H9 (cell line): ENCODE data around the gene KRT81. TPM values are rescaled to one million over a fixed set of nuclear protein-coding genes. Genes with fewer than 3 reads are reported as not detected.

Experiments used
- DNase-seq: peaks from one replicate; pipeline ENCODE4 v3.0.0-alpha.2; 2017
- H2AFZ ChIP-seq: one replicate; pipeline ENCODE4 v1.6.1; 2013; ENCODE audit warnings: mild to moderate bottlenecking, low read length, control low read depth, moderate library complexity
- H2AK5ac ChIP-seq: 2 replicates; pipeline ENCODE4 v1.6.1; 2013; ENCODE audit warnings: low read length, control low read depth, mixed read lengths; ENCODE audit not compliant: insufficient read length
- H2BK120ac ChIP-seq: one replicate; pipeline ENCODE4 v1.6.1; 2013; ENCODE audit warnings: low read depth, mild to moderate bottlenecking, low read length, control low read depth, inconsistent platforms; ENCODE audit not compliant: poor library complexity, severe bottlenecking
- H2BK12ac ChIP-seq: 2 replicates; pipeline ENCODE4 v1.6.1; 2013; ENCODE audit warnings: low read length, control low read depth, mixed read lengths, low read depth; ENCODE audit not compliant: insufficient read length
- H2BK15ac ChIP-seq: 2 replicates; pipeline ENCODE4 v1.6.1; 2013; ENCODE audit warnings: low read depth, low read length, control low read depth
- H2BK20ac ChIP-seq: one replicate; pipeline ENCODE4 v1.6.1; 2013; ENCODE audit warnings: low read depth, mild to moderate bottlenecking, low read length, control low read depth, inconsistent platforms; ENCODE audit not compliant: poor library complexity, severe bottlenecking
- H2BK5ac ChIP-seq: 2 replicates; pipeline ENCODE4 v1.6.1; 2013; ENCODE audit warnings: low read length, control low read depth, mixed read lengths; ENCODE audit not compliant: insufficient read length
- H3K14ac ChIP-seq: 2 replicates; pipeline ENCODE4 v1.6.1; 2013; ENCODE audit warnings: low read length, control low read depth; ENCODE audit not compliant: insufficient read depth
- H3K18ac ChIP-seq: 2 replicates; pipeline ENCODE4 v1.6.1; 2013; ENCODE audit warnings: low read depth, mild to moderate bottlenecking, mixed read lengths, low read length, control low read depth; ENCODE audit not compliant: insufficient read length
- H3K23ac ChIP-seq: 2 replicates; pipeline ENCODE4 v1.6.1; 2013; ENCODE audit warnings: low read length, control low read depth, mixed read lengths, low read depth; ENCODE audit not compliant: insufficient read length
- H3K23me2 ChIP-seq: 2 replicates; pipeline ENCODE4 v1.6.1; 2013; ENCODE audit warnings: low read depth, mild to moderate bottlenecking, mixed read lengths, low read length, control low read depth; ENCODE audit not compliant: insufficient read length, poor library complexity, severe bottlenecking
- H3K27ac ChIP-seq: 2 replicates; pipeline ENCODE4 v1.5.1; 2013; ENCODE audit warnings: low read length, control low read depth, mixed read lengths, low read depth; ENCODE audit not compliant: insufficient read length
- H3K27me3 ChIP-seq: 2 replicates; pipeline ENCODE4 v1.6.1; 2013; ENCODE audit warnings: low read length, control low read depth, inconsistent platforms; ENCODE audit not compliant: insufficient read depth
- H3K4ac ChIP-seq: 2 replicates; pipeline ENCODE4 v1.6.1; 2013; ENCODE audit warnings: low read depth, mild to moderate bottlenecking, control low read depth, inconsistent platforms, low read length, moderate library complexity
- H3K4me1 ChIP-seq: 2 replicates; pipeline ENCODE4 v1.6.1; 2013; ENCODE audit warnings: low read length, control low read depth, inconsistent platforms; ENCODE audit not compliant: insufficient read depth
- H3K4me2 ChIP-seq: 2 replicates; pipeline ENCODE4 v1.6.1; 2013; ENCODE audit warnings: low read length, control low read depth, mixed read lengths; ENCODE audit not compliant: insufficient read length, insufficient read depth
- H3K56ac ChIP-seq: 2 replicates; pipeline ENCODE4 v1.6.1; 2013; ENCODE audit warnings: low read depth, mild to moderate bottlenecking, mixed read lengths, low read length, control low read depth; ENCODE audit not compliant: insufficient read length
- H3K79me1 ChIP-seq: 2 replicates; pipeline ENCODE4 v1.6.1; 2013; ENCODE audit warnings: low read depth, mild to moderate bottlenecking, moderate library complexity, low read length, control low read depth, inconsistent platforms; ENCODE audit not compliant: insufficient read depth, poor library complexity, severe bottlenecking
- H3K79me2 ChIP-seq: 2 replicates; pipeline ENCODE4 v1.6.1; 2013; ENCODE audit warnings: low read length, control low read depth, inconsistent platforms; ENCODE audit not compliant: insufficient read depth
- H3K9ac ChIP-seq: 2 replicates; pipeline ENCODE4 v1.6.1; 2013; ENCODE audit warnings: low read length, control low read depth, mixed read lengths; ENCODE audit not compliant: insufficient read length; ENCODE audit errors: extremely low read depth
- H3K9me3 ChIP-seq: one replicate; pipeline ENCODE4 v1.6.1; 2013; ENCODE audit warnings: low read depth, low read length, inconsistent platforms; ENCODE audit not compliant: control insufficient read depth
- H3T11ph ChIP-seq: one replicate; pipeline ENCODE4 v1.6.1; 2013; ENCODE audit warnings: mild to moderate bottlenecking, low read length, control low read depth, inconsistent platforms
- H4K20me1 ChIP-seq: one replicate; pipeline ENCODE4 v1.6.1; 2013; ENCODE audit not compliant: control insufficient read depth, insufficient read length, insufficient read depth
- H4K5ac ChIP-seq: 2 replicates; pipeline ENCODE4 v1.6.1; 2013; ENCODE audit warnings: low read depth, mild to moderate bottlenecking, mixed read lengths, low read length, control low read depth; ENCODE audit not compliant: insufficient read length
- H4K8ac ChIP-seq: replicated peaks from 2 replicates; pipeline ENCODE4 v1.6.1; 2013; ENCODE audit warnings: low read length, control low read depth, mixed read lengths, low read depth; ENCODE audit not compliant: insufficient read length
- H4K91ac ChIP-seq: 2 replicates; pipeline ENCODE4 v1.6.1; 2013; ENCODE audit warnings: low read depth, mild to moderate bottlenecking, moderate library complexity, mixed read lengths, low read length, control low read depth; ENCODE audit not compliant: insufficient read length
- H3K27ac Mint-ChIP-seq, 3 experiments: 2 replicates in 2 of 3; 3 replicates in 1 of 3; pipeline ENCODE4 v1.8.0; 2020 to 2021; ENCODE audit warnings: mixed read lengths in 3 of 3, mild to moderate bottlenecking in 1 of 3, moderate library complexity in 1 of 3
- H3K27me3 Mint-ChIP-seq: 2 replicates; pipeline ENCODE4 v1.8.0; 2021; ENCODE audit warnings: low read depth, mild to moderate bottlenecking, moderate library complexity, mixed read lengths
- H3K36me3 Mint-ChIP-seq, 3 experiments: 2 replicates in 2 of 3; 3 replicates in 1 of 3; pipeline ENCODE4 v1.8.0; 2020 to 2021; ENCODE audit warnings: low read depth in 3 of 3, mixed read lengths in 3 of 3; ENCODE audit not compliant: insufficient read depth in 1 of 3
- H3K4me1 Mint-ChIP-seq, 2 experiments: 2 replicates each; pipeline ENCODE4 v1.8.0; 2020; ENCODE audit warnings: mixed read lengths in 2 of 2
- H3K4me3 Mint-ChIP-seq, 2 experiments: 2 replicates in 1 of 2; 3 replicates in 1 of 2; pipeline ENCODE4 v1.8.0; 2020 to 2021; ENCODE audit warnings: mild to moderate bottlenecking in 2 of 2, mixed read lengths in 2 of 2, moderate library complexity in 1 of 2
- H3K9me3 Mint-ChIP-seq, 2 experiments: 2 replicates in 1 of 2; 3 replicates in 1 of 2; pipeline ENCODE4 v1.8.0; 2020; ENCODE audit warnings: mild to moderate bottlenecking in 2 of 2, mixed read lengths in 2 of 2, moderate library complexity in 1 of 2
- CTCF ChIP-seq: fragments of 200-600 bp; sonication (generic); conservative IDR thresholded peaks from 3 replicates; pipeline ENCODE4 v1.8.0; 2021; ENCODE audit warnings: antibody characterized with exemption, mild to moderate bottlenecking
- WGBS: extraction: QIAGEN DNeasy Blood & Tissue Kit; methylation state at CpG from one replicate; pipeline ENCODE4 v1.1.7; 2013; ENCODE audit warnings: missing lambda C conversion rate, low lambda C conversion rate, mixed read lengths; ENCODE audit not compliant: insufficient read length; ENCODE audit errors: extremely low coverage; 5-methylcytosine and 5-hydroxymethylcytosine counted together
- total RNA-seq: library from RNA; stranded (reverse); gene quantifications from 2 replicates; pipeline ENCODE4 v1.2.1, GENCODE V29; 2021

KRT81 gene
- total RNA-seq, 1 experiment from 2014 or later = not detected

GRCh38 chr12:52284562-52285171 is 6.7 kb downstream of the KRT81 start:
- Histone ChIP-seq H3K23me2 (no peaks in the 10 kb centered on the region), H2AK5ac (no peak overlapping the region), H3K4ac (no peak overlapping the region), H3K4me2 (no peak overlapping the region), H2BK15ac (no peak overlapping the region), H2BK120ac (no peak overlapping the region), H3K56ac (no peak overlapping the region), H3K27ac (no peak overlapping the region), H2BK20ac (no peak overlapping the region), H4K8ac (no peak overlapping the region), H4K20me1 (no peaks in the 10 kb centered on the region), H3K27me3 (no peaks in the 10 kb centered on the region; the same call in 1 of the 2 replicates), H3K9me3 (no peaks in the 10 kb centered on the region), H3K14ac (no peak overlapping the region), H3K79me2 (no peaks in the 10 kb centered on the region), H3K9ac (no peak overlapping the region), H2BK5ac (no peak overlapping the region), H4K5ac (no peak overlapping the region), H2BK12ac (no peak overlapping the region), H3K18ac (no peak overlapping the region), H3K4me1 (no peaks in the 10 kb centered on the region), H3K23ac (no peak overlapping the region), H4K91ac (no peak overlapping the region), H3K79me1 (no peaks in the 10 kb centered on the region), H3T11ph (no peak overlapping the region), H2AFZ (no peak overlapping the region)
- Mint-ChIP-seq H3K36me3 (no peaks in the 10 kb centered on the region), H3K27me3 (peaks cover 7% of the 10 kb centered on the region), H3K9me3 (no peaks in the 10 kb centered on the region; a peak in 1 of 5 replicates), H3K4me3 (no peak overlapping the region), H3K27ac (no peak overlapping the region), H3K4me1 (peaks cover 6% of the 10 kb centered on the region in 2 experiments; a peak in 3 of 4 replicates)
- no peak for TF ChIP-seq CTCF
- no CpG with 5 or more reads among the region's 4 CpGs for WGBS
- no peak for DNase-seq
